GM18951 (cell line): Measurements from ENCODE around the gene ATG2B.

Experiments used
- POLR2A ChIP-seq: IDR thresholded peaks from 4 replicates; pipeline ENCODE4 v1.6.1; 2011; ENCODE audit warnings: mild to moderate bottlenecking; ENCODE audit not compliant: insufficient read length, insufficient read depth; ENCODE audit errors: extremely low read depth
- in situ Hi-C: fragments of 300-500 bp; cut with MboI; formaldehyde crosslinking; loops from one replicate; pipeline ENCODE4 v1.12.0; 2022; ENCODE audit warnings: low sequenced_read_pairs, mixed read lengths, inconsistent platforms; ENCODE audit not compliant: unreplicated experiment

ATG2B gene

GRCh38 chr14:96394047-96394815 is 31.1 kb upstream of the ATG2B start:
- in situ Hi-C loops: no loop called here
- TF ChIP-seq POLR2A: no peak

GRCh38 chr14:96393071-96393691 is 30.0 kb upstream of the ATG2B start:
- in situ Hi-C loops: no loop called here
- no peak for TF ChIP-seq POLR2A

GRCh38 chr14:96391293-96392118 is 28.4 kb upstream of the ATG2B start:
- peak; percentile 80 for TF ChIP-seq POLR2A
- in situ Hi-C loops: no loop called here

- TF ChIP-seq POLR2A: no peak
- in situ Hi-C loops: no loop called here
Measured at GRCh38 chr14:96390965-96391292, 27.8 kb upstream of the ATG2B start.

GRCh38 chr14:96385385-96385784 is 22.2 kb upstream of the ATG2B start:
- TF ChIP-seq POLR2A: no peak
- in situ Hi-C loops: no loop called here

GRCh38 chr14:96384740-96385139 is 21.6 kb upstream of the ATG2B start:
- in situ Hi-C loops: no loop called here
- TF ChIP-seq POLR2A: no peak

GRCh38 chr14:96384053-96384452 is 20.9 kb upstream of the ATG2B start:
- in situ Hi-C loops: no loop called here
- no peak for TF ChIP-seq POLR2A

GRCh38 chr14:96383445-96383844 is 20.3 kb upstream of the ATG2B start:
- in situ Hi-C loops: no loop called here
- no peak for TF ChIP-seq POLR2A

GRCh38 chr14:96380735-96381134 is 17.6 kb upstream of the ATG2B start:
- no peak for TF ChIP-seq POLR2A
- in situ Hi-C loops: no loop called here

- in situ Hi-C loops: no loop called here
- no peak for TF ChIP-seq POLR2A
Measured at GRCh38 chr14:96376093-96376492, 13.0 kb upstream of the ATG2B start.

- no peak for TF ChIP-seq POLR2A
- in situ Hi-C loops: no loop called here
Measured at GRCh38 chr14:96373538-96373937, 10.4 kb upstream of the ATG2B start.

- in situ Hi-C loops: no loop called here
Measured at GRCh38 chr14:96370528-96370927, 7.4 kb upstream of the ATG2B start.

GRCh38 chr14:96368534-96368933 is 5.4 kb upstream of the ATG2B start:
- in situ Hi-C loops: no loop called here

More at GRCh38 chr14:96370528-96370927, 7.4 kb upstream of the ATG2B start:
- TF ChIP-seq POLR2A: no peak

GRCh38 chr14:96364962-96365361 is 1.8 kb upstream of the ATG2B start:
- TF ChIP-seq POLR2A: no peak
- in situ Hi-C loops: no loop called here

More at GRCh38 chr14:96368534-96368933, 5.4 kb upstream of the ATG2B start:
- no peak for TF ChIP-seq POLR2A

- in situ Hi-C loops: no loop called here
- no peak for TF ChIP-seq POLR2A
Measured at GRCh38 chr14:96363751-96364336, 703 bp upstream of the ATG2B start.
